ENCODE measurements around the gene GRID1. TPM values are rescaled to one million over a fixed set of nuclear protein-coding genes. Genes with fewer than 3 reads are reported as not detected.
A peak's percentile ranks its signal among the peaks of the same experiment; 100 is the strongest.

The GRID1 gene
- total RNA-seq, 1 experiment from 2014 or later: 0.53 TPM

DNA sequence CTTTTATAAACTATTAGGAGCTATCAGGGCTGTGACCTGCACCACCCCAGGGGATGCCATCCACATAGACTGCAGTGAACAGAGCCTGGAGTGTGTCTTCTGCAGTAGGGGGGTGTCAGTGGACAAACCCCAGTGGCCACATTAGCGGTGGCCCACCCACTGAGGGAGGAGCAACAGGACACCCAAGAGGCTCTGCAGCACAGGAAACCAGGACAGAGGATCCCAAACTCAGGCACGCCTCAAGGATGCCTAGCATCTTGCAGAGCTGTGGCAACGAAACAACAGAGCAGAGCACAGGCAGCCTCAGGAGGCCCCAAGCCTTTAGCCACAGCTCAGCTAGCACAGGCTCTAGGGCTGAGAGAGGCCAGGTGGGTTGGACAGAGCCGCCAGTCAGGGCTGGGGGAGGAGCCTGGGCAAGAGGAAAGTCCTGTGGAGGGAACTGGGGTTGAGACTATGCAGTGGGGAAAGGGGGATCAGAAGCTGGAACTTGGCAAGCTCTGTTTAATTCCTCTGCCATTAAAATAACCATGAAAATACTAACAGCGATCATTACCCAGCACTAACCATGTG is 53.8 kb downstream of the GRID1 start:
- in situ Hi-C loops (cut with HindIII; ENCODE audit: low pct_unique_long_range_greater_than_20kb, low sequenced_read_pairs): no loop called here
- DNase-seq (ENCODE audit: low read depth, low spot score): no peak

DNA sequence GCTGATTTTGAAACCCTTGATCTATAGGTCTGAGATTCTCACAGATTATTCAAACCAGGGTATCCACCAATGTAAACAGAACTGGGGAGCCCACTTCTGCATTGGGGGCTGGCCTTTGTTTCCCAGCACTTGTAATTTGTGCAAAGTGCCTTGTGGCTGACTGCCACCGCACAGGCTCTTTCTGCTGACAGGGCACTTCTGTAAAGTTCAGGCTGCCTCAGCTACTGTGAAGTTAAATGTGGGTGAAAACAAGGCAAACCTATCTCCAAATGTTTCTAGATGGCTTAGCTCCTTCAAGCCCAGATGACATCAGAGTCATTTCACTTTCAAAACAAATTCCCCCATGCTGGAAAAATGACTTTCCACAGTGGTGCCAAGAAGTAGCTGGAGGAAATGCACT is 54.7 kb downstream of the GRID1 start:
- in situ Hi-C loops (cut with HindIII; ENCODE audit: low pct_unique_long_range_greater_than_20kb, low sequenced_read_pairs): no loop called here
- no peak for DNase-seq (ENCODE audit: low read depth, low spot score)

- in situ Hi-C loops (cut with HindIII; ENCODE audit: low pct_unique_long_range_greater_than_20kb, low sequenced_read_pairs): no loop called here
- no peak for DNase-seq (ENCODE audit: low read depth, low spot score)
Observed at GRCh38 chr10:86311190-86311589, 55.4 kb downstream of the GRID1 start.

- no peak for DNase-seq (ENCODE audit: low read depth, low spot score)
- in situ Hi-C loops (cut with HindIII; ENCODE audit: low pct_unique_long_range_greater_than_20kb, low sequenced_read_pairs): no loop called here
Observed at GRCh38 chr10:86310702-86311101, 55.9 kb downstream of the GRID1 start.

DNA sequence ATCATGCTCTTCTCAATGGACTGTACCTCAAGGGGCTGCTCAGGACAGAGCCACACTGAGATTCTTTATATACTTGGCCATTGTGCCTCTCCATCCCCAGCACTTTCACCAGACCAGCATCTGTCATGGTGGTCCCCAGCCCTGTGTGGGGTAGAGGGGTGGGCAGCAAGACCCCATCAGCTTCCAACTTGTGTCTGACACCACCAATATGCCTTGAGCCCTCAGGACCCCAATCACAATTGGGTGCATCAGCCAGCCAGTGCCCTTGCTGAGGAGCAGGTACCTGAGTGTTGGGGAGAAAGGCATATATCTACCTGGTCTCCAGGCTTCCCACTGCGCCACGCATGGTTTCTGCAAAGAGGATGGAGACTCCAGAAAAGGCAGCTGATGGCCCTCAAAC is 56.3 kb downstream of the GRID1 start:
- no peak for DNase-seq (ENCODE audit: low read depth, low spot score)
- in situ Hi-C loops (cut with HindIII; ENCODE audit: low pct_unique_long_range_greater_than_20kb, low sequenced_read_pairs): no loop called here

GRCh38 chr10:86308056-86308455 is 58.5 kb downstream of the GRID1 start:
- in situ Hi-C loops (cut with HindIII; ENCODE audit: low pct_unique_long_range_greater_than_20kb, low sequenced_read_pairs): no loop called here
- no peak for DNase-seq (ENCODE audit: low read depth, low spot score)

- peak; percentile 9 for DNase-seq (ENCODE audit: low read depth, low spot score)
Observed at GRCh38 chr10:86306628-86307278, 59.8 kb downstream of the GRID1 start.

DNA sequence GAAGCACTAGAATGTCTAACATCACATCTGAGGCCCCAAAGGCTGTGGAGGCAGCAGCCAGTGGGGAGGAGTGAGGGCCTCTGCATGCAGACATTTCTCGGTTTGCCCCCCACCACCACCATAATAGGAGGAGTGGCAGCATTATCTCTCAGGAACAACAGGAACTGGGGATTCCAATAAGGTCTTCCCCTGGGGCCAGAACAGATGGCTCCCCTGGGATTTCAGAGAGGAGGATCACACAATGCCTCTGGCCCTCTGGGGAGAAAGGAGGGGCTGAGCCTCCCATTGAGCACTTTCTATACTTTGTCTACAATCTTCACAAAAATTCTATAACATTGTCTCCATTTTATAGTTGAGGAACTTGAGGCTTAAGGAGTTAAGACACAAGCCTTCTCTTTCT is 61.1 kb downstream of the GRID1 start:
- in situ Hi-C loops (cut with HindIII; ENCODE audit: low pct_unique_long_range_greater_than_20kb, low sequenced_read_pairs): no loop called here
- no peak for DNase-seq (ENCODE audit: low read depth, low spot score)

More at GRCh38 chr10:86306628-86307278, 59.8 kb downstream of the GRID1 start:
- in situ Hi-C loops (cut with HindIII; ENCODE audit: low pct_unique_long_range_greater_than_20kb, low sequenced_read_pairs): no loop called here

DNA sequence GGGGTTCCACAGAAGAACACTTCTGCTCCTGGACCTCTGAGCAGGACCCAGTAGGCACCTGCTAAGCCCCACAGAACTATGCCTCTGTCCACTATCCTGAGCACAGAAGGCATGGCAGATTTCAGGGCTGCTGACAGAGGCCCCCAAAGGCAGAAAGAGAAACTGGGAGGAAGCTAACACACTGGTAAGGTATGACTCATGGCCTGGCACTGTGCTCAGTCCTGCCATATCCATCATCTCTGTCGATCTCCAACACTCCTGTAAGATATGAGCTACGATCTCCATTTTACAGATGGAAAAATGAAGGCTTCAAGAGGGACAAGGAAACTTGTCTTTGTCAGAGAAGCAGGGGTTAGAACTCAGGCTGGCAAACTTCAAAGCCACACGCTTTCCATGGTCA is 62.2 kb downstream of the GRID1 start:
- DNase-seq (ENCODE audit: low read depth, low spot score): no peak
- in situ Hi-C loops (cut with HindIII; ENCODE audit: low pct_unique_long_range_greater_than_20kb, low sequenced_read_pairs): no loop called here

GRCh38 chr10:86303626-86304025 is 63.0 kb downstream of the GRID1 start:
- in situ Hi-C loops (cut with HindIII; ENCODE audit: low pct_unique_long_range_greater_than_20kb, low sequenced_read_pairs): no loop called here
- DNase-seq (ENCODE audit: low read depth, low spot score): no peak

DNA sequence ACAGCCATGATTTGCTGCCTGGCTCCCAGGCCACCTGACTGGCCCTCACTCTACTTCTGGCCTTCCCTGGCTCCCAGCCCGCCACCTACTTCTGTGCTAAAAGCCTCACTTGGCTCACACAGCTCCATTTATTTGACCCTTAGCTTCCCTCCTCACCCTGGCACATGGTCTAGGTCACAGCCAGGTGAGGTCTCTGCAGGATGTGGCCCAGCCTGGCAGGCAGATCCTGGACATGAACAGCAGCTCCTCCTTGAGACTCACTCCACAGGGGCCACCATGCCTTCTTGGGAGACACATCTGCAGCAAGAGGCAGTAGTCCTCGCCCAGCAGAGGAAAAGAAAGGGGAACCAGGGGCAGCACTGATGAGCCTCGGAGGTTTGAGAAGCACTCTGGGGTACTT is 64.6 kb downstream of the GRID1 start:
- no peak for DNase-seq (ENCODE audit: low read depth, low spot score)
- in situ Hi-C loops (cut with HindIII; ENCODE audit: low pct_unique_long_range_greater_than_20kb, low sequenced_read_pairs): no loop called here

- in situ Hi-C loops (cut with HindIII; ENCODE audit: low pct_unique_long_range_greater_than_20kb, low sequenced_read_pairs): no loop called here
- no peak for DNase-seq (ENCODE audit: low read depth, low spot score)
Observed at GRCh38 chr10:86300931-86301830, 65.4 kb downstream of the GRID1 start.

- no peak for DNase-seq (ENCODE audit: low read depth, low spot score)
- in situ Hi-C loops (cut with HindIII; ENCODE audit: low pct_unique_long_range_greater_than_20kb, low sequenced_read_pairs): no loop called here
Observed at GRCh38 chr10:86300399-86300925, 66.1 kb downstream of the GRID1 start.

- in situ Hi-C loops (cut with HindIII; ENCODE audit: low pct_unique_long_range_greater_than_20kb, low sequenced_read_pairs): no loop called here
- DNase-seq (ENCODE audit: low read depth, low spot score): no peak
Observed at GRCh38 chr10:86299562-86299961, 67.0 kb downstream of the GRID1 start.

- DNase-seq (ENCODE audit: low read depth, low spot score): no peak
- in situ Hi-C loops (cut with HindIII; ENCODE audit: low pct_unique_long_range_greater_than_20kb, low sequenced_read_pairs): no loop called here
Observed at GRCh38 chr10:86298501-86299001, 68.0 kb downstream of the GRID1 start.

- no peak for DNase-seq (ENCODE audit: low read depth, low spot score)
- in situ Hi-C loops (cut with HindIII; ENCODE audit: low pct_unique_long_range_greater_than_20kb, low sequenced_read_pairs): no loop called here
Observed at GRCh38 chr10:86295791-86296190, 70.8 kb downstream of the GRID1 start.

DNA sequence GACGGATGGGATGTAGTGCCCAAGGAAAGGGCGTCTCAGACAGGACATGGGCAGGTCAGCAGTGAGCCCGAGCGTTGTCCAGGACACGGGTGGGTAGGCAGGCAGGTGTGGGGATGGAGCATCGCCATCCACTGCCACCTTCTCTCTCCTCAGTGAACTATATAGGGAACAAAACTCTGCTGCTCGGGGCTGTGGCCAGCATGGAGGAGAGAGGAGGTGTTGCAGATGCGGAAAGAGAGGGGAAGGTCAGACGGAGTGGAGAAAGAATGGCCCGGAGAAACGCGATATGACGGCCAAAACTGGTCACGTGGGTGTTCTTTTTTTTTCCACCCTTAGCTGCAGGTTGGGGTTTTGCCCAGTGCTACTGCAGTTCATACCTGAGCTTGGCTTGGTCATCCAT is 71.2 kb downstream of the GRID1 start:
- no peak for DNase-seq (ENCODE audit: low read depth, low spot score)
- in situ Hi-C loops (cut with HindIII; ENCODE audit: low pct_unique_long_range_greater_than_20kb, low sequenced_read_pairs): no loop called here
